WTC11 (cell line): ENCODE measurements around the gene PNO1. TPM values are rescaled to one million over a fixed set of nuclear protein-coding genes. Genes with fewer than 3 reads are reported as not detected.
A peak's percentile ranks its signal among the peaks of the same experiment; 100 is the strongest.

Experiments used
- ATAC-seq: fragments of 200-7000 bp; cut with Tn5 transposase; 2 replicates; pipeline ENCODE4 v1.10.0; 2021; ENCODE audit warnings: mild to moderate bottlenecking, moderate library complexity
- CTCF ChIA-PET: fragments of 300-600 bp; sonication (Branson Sonifier 250); formaldehyde crosslinking; loops from one replicate; lab custom pipeline; 2021; ENCODE audit warnings: antibody characterized with exemption; lab: Charles Lee
- POLR2A ChIA-PET: fragments of 350-600 bp; sonication (Branson Sonifier 250); formaldehyde crosslinking; loops from one replicate; lab custom pipeline; 2021; ENCODE audit warnings: antibody characterized with exemption; lab: Charles Lee
- DNase-seq: peaks from one replicate; pipeline ENCODE4 v3.0.0; 2021; ENCODE audit warnings: low spot score
- H3K27ac Mint-ChIP-seq: 2 replicates; pipeline ENCODE4 v1.8.0; 2021; ENCODE audit warnings: mixed read lengths
- H3K27me3 Mint-ChIP-seq: 2 replicates; pipeline ENCODE4 v1.8.0; 2021; ENCODE audit warnings: low read depth, mild to moderate bottlenecking, moderate library complexity, mixed read lengths
- H3K36me3 Mint-ChIP-seq: 2 replicates; pipeline ENCODE4 v1.8.0; 2021; ENCODE audit warnings: mixed read lengths
- H3K4me1 Mint-ChIP-seq: 2 replicates; pipeline ENCODE4 v1.8.0; 2022; ENCODE audit warnings: mixed read lengths
- H3K4me3 Mint-ChIP-seq: 2 replicates; pipeline ENCODE4 v1.8.0; 2021; ENCODE audit warnings: mild to moderate bottlenecking, moderate library complexity, mixed read lengths
- H3K9me3 Mint-ChIP-seq: 2 replicates; pipeline ENCODE4 v1.8.0; 2021; ENCODE audit warnings: mixed read lengths
- ATF1 ChIP-seq: sonication (generic); formaldehyde crosslinking; IDR thresholded peaks from 2 replicates; pipeline ENCODE4 v1.8.1; 2023; ENCODE audit warnings: mild to moderate bottlenecking, moderate library complexity, missing genetic modification reagents
- CBFB ChIP-seq: sonication (generic); formaldehyde crosslinking; IDR thresholded peaks from 2 replicates; pipeline ENCODE4 v1.8.1; 2022; ENCODE audit warnings: mild to moderate bottlenecking, low read depth, missing genetic modification reagents
- CREM ChIP-seq: sonication (generic); formaldehyde crosslinking; IDR thresholded peaks from 2 replicates; pipeline ENCODE4 v1.8.1; 2022; ENCODE audit warnings: mild to moderate bottlenecking, missing genetic modification reagents, moderate library complexity
- ELF4 ChIP-seq: sonication (generic); formaldehyde crosslinking; IDR thresholded peaks from 2 replicates; pipeline ENCODE4 v1.8.1; 2022; ENCODE audit warnings: low read depth, mild to moderate bottlenecking, moderate library complexity, missing genetic modification reagents
- NFATC4 ChIP-seq: fragments of 250-450 bp; sonication (Bioruptor Pico); IDR thresholded peaks from 2 replicates; pipeline ENCODE4 v1.9.0; 2021; ENCODE audit warnings: mild to moderate bottlenecking
- NR1H2 ChIP-seq: sonication (generic); formaldehyde crosslinking; IDR thresholded peaks from 2 replicates; pipeline ENCODE4 v1.9.0; 2021; ENCODE audit warnings: mild to moderate bottlenecking, moderate library complexity, missing genetic modification reagents
- NR3C1 ChIP-seq: sonication (generic); formaldehyde crosslinking; conservative IDR thresholded peaks from 2 replicates; pipeline ENCODE4 v1.8.1; 2023; ENCODE audit warnings: low read depth, mild to moderate bottlenecking, missing genetic modification reagents
- PRRX2 ChIP-seq: fragments of 250-450 bp; sonication (Bioruptor Pico); IDR thresholded peaks from 2 replicates; pipeline ENCODE4 v1.8.0; 2021; ENCODE audit warnings: mild to moderate bottlenecking
- SMAD3 ChIP-seq: sonication (generic); formaldehyde crosslinking; IDR thresholded peaks from 2 replicates; pipeline ENCODE4 v1.8.0; 2022; ENCODE audit warnings: missing genetic modification reagents, mild to moderate bottlenecking, borderline replicate concordance
- SP1 ChIP-seq: sonication (generic); formaldehyde crosslinking; conservative IDR thresholded peaks from 2 replicates; pipeline ENCODE4 v1.8.1; 2022; ENCODE audit warnings: missing genetic modification reagents
- TEAD1 ChIP-seq: sonication (generic); formaldehyde crosslinking; IDR thresholded peaks from 2 replicates; pipeline ENCODE4 v1.8.0; 2022; ENCODE audit warnings: mild to moderate bottlenecking, missing genetic modification reagents
- ZNF263 ChIP-seq: sonication (generic); formaldehyde crosslinking; IDR thresholded peaks from 2 replicates; pipeline ENCODE4 v1.8.1; 2022; ENCODE audit warnings: low read depth, mild to moderate bottlenecking, moderate library complexity, missing genetic modification reagents
- total RNA-seq: library from RNA; stranded (reverse); gene quantifications from 3 replicates; pipeline ENCODE4 v1.2.3, GENCODE V29; 2021
- TF ChIP-seq, protein P1 (sequence below): sonication (generic); formaldehyde crosslinking; IDR thresholded peaks from 2 replicates; pipeline ENCODE4 v1.8.1; 2022; ENCODE audit warnings: low read depth, mild to moderate bottlenecking, moderate library complexity, missing genetic modification reagents, borderline replicate concordance
- TF ChIP-seq, protein P2 (sequence below): fragments of 250-450 bp; sonication (Bioruptor Pico); conservative IDR thresholded peaks from 2 replicates; pipeline ENCODE4 v1.9.0; 2021; ENCODE audit warnings: mild to moderate bottlenecking
- TF ChIP-seq, protein P3 (sequence below): sonication (generic); formaldehyde crosslinking; IDR thresholded peaks from 2 replicates; pipeline ENCODE4 v1.8.1; 2023; ENCODE audit warnings: mild to moderate bottlenecking, missing genetic modification reagents, moderate library complexity
- TF ChIP-seq, protein P4 (sequence below): sonication (generic); formaldehyde crosslinking; conservative IDR thresholded peaks from 2 replicates; pipeline ENCODE4 v1.8.1; 2023; ENCODE audit warnings: mild to moderate bottlenecking, low read depth, missing genetic modification reagents, moderate library complexity
- TF ChIP-seq, protein P5 (sequence below): sonication (generic); formaldehyde crosslinking; IDR thresholded peaks from 2 replicates; pipeline ENCODE4 v1.8.0; 2023; ENCODE audit warnings: missing genetic modification reagents, mild to moderate bottlenecking, borderline replicate concordance
- TF ChIP-seq, protein P6 (sequence below): sonication (generic); formaldehyde crosslinking; IDR thresholded peaks from 2 replicates; pipeline ENCODE4 v1.8.1; 2023; ENCODE audit warnings: mild to moderate bottlenecking, missing genetic modification reagents, borderline replicate concordance

PNO1 gene
- total RNA-seq, 1 experiment from 2014 or later: 24.0 TPM

DNA sequence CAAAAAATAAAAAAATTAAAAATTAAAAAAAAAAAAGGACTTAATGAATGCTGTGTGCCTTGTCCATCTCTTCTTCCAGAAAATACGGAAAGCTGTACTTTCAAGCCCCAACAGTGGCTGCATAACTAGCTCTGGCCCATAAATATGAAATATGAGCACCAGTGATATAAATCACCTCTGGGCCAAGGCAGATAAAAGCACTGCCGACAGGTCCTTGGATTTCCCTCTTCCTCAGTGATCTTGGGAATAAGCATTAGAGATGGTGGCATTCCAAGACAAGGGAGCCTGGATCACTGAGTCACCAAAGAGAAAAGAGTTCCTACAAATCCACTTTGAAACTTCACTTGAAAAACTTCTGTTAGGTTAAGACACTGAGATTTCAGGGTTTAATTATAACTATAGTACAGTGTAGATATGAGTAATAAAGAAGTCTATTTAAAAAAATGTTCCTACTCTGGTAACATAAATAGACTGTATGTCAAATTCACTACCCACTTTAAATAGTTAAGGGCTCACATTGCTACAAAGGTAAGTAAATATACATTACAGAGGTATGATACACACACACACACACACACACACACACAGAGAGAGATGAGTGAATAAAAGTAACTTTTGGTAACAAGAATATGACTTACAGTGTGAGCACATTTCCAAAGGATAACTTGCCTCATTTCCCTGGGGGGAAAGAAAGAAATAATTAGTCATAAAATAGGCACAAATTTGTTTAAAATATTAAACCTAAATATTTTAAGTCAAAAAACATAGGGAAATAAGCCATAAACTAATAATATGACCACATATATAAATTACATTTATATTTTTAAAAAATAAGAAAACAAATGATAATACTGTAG, 59.0 kb downstream of the PNO1 start:
- peaks cover 9% of the 10 kb centered on the region for H3K36me3 Mint-ChIP-seq
- peaks cover 37% of the 10 kb centered on the region for H3K4me1 Mint-ChIP-seq
- ATAC-seq (no peak), DNase-seq (no peak)
- no peaks in the 10 kb centered on the region; the same call in 1 of the 2 replicates for H3K9me3 Mint-ChIP-seq
- no peaks in the 10 kb centered on the region for H3K27me3 Mint-ChIP-seq
- H3K4me3 Mint-ChIP-seq: no peak overlapping the region
- TF ChIP-seq SMAD3 (CRISPR knock-in tag) (no peak), ELF4 (CRISPR knock-in tag) (no peak), CBFB (CRISPR knock-in tag) (no peak), PRRX2 (CRISPR knock-in tag) (no peak), NR3C1 (CRISPR knock-in tag) (no peak), ZNF263 (no peak)
- ChIA-PET POLR2A (no interaction called here), CTCF (no interaction called here)
- H3K27ac Mint-ChIP-seq: peak overlapping the region; percentile 62

DNA sequence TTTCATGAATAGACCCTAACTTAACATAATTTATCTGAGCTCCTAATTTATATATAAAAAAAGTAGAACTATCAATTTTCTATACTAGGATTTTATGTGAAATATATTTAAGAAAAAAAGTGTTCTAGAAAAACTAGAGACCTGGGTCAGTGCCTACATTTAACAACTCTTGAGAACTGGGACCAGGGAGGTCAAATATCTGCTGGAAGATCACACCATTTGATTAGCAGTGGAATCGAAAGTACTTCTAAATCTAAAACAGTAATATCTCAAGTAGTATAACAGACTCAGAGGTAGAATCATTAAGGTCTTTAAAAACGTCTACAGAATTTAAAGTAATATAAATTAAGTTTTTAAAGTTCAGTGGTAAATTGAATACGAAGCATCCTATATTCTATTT, 60.0 kb downstream of the PNO1 start:
- ChIA-PET CTCF (no interaction called here), POLR2A (no interaction called here)
- no peak overlapping the region for H3K4me3 Mint-ChIP-seq
- DNase-seq (no peak), ATAC-seq (no peak)
- no peaks in the 10 kb centered on the region for H3K9me3 Mint-ChIP-seq
- H3K4me1 Mint-ChIP-seq: peaks cover 40% of the 10 kb centered on the region
- H3K27me3 Mint-ChIP-seq: no peaks in the 10 kb centered on the region
- H3K36me3 Mint-ChIP-seq: no peaks in the 10 kb centered on the region
- no peak overlapping the region for H3K27ac Mint-ChIP-seq
- TF ChIP-seq, protein P1, sequence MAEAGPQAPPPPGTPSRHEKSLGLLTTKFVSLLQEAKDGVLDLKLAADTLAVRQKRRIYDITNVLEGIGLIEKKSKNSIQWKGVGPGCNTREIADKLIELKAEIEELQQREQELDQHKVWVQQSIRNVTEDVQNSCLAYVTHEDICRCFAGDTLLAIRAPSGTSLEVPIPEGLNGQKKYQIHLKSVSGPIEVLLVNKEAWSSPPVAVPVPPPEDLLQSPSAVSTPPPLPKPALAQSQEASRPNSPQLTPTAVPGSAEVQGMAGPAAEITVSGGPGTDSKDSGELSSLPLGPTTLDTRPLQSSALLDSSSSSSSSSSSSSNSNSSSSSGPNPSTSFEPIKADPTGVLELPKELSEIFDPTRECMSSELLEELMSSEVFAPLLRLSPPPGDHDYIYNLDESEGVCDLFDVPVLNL (CRISPR knock-in tag): no peak
- TF ChIP-seq TEAD1 (CRISPR knock-in tag): no peak
- TF ChIP-seq, protein P2, sequence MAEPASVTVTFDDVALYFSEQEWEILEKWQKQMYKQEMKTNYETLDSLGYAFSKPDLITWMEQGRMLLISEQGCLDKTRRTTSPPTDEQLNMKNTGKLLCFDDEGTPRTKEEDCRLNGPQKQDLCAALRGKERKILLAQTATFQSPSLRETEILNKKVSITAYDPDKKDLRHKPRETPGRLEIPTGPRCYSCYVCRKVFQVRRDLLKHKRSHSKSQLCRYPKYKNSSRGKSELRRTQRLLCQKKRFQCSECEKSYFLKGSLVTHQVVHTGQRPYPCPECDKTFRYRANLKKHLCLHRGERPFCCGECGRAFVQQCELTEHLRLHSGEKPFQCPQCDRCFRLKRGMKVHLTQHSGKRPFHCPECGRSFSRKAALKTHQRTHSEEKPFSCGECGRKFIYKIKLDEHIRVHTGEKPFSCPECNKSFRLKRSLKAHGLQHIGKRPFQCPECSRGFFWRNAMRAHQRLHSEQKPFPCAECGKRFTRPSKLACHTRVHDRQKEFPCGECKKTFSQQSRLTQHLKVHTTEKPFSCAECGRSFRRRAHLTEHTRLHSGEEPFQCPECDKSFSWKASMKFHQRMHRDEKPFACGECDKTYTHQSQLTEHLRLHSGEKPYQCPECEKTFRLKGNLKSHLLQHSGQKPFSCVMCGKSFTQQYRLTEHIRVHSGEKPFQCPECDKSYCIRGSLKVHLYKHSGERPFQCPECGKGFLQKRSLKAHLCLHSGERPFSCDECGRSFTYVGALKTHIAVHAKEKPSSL (CRISPR knock-in tag): no peak
- no peak for TF ChIP-seq NR1H2 (CRISPR knock-in tag)
- no peak for TF ChIP-seq CREM (CRISPR knock-in tag)
- TF ChIP-seq, protein P3, sequence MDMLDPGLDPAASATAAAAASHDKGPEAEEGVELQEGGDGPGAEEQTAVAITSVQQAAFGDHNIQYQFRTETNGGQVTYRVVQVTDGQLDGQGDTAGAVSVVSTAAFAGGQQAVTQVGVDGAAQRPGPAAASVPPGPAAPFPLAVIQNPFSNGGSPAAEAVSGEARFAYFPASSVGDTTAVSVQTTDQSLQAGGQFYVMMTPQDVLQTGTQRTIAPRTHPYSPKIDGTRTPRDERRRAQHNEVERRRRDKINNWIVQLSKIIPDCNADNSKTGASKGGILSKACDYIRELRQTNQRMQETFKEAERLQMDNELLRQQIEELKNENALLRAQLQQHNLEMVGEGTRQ (CRISPR knock-in tag): no peak
- TF ChIP-seq ATF1: no peak
- TF ChIP-seq SP1 (CRISPR knock-in tag): no peak
- TF ChIP-seq, protein P4, sequence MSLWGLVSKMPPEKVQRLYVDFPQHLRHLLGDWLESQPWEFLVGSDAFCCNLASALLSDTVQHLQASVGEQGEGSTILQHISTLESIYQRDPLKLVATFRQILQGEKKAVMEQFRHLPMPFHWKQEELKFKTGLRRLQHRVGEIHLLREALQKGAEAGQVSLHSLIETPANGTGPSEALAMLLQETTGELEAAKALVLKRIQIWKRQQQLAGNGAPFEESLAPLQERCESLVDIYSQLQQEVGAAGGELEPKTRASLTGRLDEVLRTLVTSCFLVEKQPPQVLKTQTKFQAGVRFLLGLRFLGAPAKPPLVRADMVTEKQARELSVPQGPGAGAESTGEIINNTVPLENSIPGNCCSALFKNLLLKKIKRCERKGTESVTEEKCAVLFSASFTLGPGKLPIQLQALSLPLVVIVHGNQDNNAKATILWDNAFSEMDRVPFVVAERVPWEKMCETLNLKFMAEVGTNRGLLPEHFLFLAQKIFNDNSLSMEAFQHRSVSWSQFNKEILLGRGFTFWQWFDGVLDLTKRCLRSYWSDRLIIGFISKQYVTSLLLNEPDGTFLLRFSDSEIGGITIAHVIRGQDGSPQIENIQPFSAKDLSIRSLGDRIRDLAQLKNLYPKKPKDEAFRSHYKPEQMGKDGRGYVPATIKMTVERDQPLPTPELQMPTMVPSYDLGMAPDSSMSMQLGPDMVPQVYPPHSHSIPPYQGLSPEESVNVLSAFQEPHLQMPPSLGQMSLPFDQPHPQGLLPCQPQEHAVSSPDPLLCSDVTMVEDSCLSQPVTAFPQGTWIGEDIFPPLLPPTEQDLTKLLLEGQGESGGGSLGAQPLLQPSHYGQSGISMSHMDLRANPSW (CRISPR knock-in tag): no peak
- no peak for TF ChIP-seq NFATC4 (CRISPR knock-in tag)
- TF ChIP-seq, protein P5, sequence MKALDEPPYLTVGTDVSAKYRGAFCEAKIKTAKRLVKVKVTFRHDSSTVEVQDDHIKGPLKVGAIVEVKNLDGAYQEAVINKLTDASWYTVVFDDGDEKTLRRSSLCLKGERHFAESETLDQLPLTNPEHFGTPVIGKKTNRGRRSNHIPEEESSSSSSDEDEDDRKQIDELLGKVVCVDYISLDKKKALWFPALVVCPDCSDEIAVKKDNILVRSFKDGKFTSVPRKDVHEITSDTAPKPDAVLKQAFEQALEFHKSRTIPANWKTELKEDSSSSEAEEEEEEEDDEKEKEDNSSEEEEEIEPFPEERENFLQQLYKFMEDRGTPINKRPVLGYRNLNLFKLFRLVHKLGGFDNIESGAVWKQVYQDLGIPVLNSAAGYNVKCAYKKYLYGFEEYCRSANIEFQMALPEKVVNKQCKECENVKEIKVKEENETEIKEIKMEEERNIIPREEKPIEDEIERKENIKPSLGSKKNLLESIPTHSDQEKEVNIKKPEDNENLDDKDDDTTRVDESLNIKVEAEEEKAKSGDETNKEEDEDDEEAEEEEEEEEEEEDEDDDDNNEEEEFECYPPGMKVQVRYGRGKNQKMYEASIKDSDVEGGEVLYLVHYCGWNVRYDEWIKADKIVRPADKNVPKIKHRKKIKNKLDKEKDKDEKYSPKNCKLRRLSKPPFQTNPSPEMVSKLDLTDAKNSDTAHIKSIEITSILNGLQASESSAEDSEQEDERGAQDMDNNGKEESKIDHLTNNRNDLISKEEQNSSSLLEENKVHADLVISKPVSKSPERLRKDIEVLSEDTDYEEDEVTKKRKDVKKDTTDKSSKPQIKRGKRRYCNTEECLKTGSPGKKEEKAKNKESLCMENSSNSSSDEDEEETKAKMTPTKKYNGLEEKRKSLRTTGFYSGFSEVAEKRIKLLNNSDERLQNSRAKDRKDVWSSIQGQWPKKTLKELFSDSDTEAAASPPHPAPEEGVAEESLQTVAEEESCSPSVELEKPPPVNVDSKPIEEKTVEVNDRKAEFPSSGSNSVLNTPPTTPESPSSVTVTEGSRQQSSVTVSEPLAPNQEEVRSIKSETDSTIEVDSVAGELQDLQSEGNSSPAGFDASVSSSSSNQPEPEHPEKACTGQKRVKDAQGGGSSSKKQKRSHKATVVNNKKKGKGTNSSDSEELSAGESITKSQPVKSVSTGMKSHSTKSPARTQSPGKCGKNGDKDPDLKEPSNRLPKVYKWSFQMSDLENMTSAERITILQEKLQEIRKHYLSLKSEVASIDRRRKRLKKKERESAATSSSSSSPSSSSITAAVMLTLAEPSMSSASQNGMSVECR (CRISPR knock-in tag): no peak
- TF ChIP-seq, protein P6, sequence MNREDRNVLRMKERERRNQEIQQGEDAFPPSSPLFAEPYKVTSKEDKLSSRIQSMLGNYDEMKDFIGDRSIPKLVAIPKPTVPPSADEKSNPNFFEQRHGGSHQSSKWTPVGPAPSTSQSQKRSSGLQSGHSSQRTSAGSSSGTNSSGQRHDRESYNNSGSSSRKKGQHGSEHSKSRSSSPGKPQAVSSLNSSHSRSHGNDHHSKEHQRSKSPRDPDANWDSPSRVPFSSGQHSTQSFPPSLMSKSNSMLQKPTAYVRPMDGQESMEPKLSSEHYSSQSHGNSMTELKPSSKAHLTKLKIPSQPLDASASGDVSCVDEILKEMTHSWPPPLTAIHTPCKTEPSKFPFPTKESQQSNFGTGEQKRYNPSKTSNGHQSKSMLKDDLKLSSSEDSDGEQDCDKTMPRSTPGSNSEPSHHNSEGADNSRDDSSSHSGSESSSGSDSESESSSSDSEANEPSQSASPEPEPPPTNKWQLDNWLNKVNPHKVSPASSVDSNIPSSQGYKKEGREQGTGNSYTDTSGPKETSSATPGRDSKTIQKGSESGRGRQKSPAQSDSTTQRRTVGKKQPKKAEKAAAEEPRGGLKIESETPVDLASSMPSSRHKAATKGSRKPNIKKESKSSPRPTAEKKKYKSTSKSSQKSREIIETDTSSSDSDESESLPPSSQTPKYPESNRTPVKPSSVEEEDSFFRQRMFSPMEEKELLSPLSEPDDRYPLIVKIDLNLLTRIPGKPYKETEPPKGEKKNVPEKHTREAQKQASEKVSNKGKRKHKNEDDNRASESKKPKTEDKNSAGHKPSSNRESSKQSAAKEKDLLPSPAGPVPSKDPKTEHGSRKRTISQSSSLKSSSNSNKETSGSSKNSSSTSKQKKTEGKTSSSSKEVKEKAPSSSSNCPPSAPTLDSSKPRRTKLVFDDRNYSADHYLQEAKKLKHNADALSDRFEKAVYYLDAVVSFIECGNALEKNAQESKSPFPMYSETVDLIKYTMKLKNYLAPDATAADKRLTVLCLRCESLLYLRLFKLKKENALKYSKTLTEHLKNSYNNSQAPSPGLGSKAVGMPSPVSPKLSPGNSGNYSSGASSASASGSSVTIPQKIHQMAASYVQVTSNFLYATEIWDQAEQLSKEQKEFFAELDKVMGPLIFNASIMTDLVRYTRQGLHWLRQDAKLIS (CRISPR knock-in tag): no peak
